IPS-NIHi11 (cell line): ENCODE measurements around the gene ANKZF1.

ENCODE experiments used
- DNase-seq: peaks from one replicate; pipeline ENCODE4 v3.0.0; 2012; ENCODE audit warnings: mixed read lengths, low spot score

Gene ANKZF1

DNA sequence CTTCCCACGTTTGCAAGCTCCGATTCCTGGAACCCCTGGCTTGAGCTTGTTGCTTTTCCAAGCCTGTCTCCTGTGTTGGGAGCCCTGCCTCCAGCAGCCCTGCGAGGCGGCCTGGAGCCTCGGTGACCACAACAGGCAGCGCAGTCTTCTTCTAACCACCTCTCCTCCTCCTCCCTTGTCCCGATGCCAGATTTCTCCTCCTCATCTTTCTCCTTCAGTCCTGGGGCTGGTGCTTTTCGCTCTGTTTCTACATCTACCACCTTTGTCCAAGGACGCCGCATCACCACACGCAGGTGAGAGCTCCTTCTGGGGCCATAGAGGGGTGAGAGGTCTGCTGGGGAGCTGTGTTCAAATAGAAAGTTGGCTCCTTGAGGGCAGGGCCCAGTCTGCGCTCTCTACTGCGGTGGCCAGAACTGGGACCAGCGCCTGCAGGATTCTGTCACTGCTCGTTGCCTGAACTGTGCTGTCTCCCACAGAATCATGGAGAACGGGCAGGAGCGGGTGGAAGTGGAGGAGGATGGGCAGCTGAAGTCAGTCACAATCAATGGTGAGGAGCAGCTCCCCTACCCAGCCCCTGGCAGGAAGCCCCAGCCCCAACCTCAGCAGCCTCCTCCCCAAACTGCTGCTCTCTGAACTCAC is 53.5 kb downstream of the ANKZF1 start:
- DNase-seq: no peak

DNA sequence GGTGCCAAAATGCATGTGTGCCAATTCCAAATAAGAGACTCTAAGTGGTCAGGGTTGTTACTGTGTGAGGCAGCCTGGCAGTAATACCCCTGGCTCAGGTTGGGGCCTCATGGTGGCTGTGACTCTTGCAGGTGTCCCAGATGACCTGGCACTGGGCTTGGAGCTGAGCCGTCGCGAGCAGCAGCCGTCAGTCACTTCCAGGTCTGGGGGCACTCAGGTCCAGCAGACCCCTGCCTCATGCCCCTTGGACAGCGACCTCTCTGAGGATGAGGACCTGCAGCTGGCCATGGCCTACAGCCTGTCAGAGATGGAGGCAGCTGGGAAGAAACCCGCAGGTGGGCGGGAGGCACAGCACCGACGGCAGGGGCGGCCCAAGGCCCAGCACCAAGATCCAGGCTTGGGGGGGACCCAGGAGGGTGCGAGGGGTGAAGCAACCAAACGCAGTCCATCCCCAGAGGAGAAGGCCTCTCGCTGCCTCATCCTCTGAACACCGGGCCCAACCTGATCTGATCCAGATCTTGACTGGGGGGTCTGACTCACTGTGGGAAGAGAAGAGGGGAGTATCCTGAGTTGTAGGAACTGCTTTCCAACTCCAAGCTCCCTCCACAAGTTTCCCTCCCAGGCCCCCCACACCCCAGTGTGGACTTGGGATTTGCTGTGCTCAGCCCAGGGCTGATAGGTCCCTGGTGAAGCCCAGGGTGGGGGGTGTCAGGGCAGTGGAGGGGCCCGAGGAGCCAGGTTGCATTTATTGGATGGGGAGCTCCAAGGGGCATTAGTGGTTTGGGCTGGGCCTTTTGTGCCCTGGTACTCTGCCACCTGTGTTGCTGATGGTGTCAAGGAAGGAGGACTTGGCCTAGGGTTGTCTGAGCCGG is 55.1 kb downstream of the ANKZF1 start:
- no peak for DNase-seq

DNA sequence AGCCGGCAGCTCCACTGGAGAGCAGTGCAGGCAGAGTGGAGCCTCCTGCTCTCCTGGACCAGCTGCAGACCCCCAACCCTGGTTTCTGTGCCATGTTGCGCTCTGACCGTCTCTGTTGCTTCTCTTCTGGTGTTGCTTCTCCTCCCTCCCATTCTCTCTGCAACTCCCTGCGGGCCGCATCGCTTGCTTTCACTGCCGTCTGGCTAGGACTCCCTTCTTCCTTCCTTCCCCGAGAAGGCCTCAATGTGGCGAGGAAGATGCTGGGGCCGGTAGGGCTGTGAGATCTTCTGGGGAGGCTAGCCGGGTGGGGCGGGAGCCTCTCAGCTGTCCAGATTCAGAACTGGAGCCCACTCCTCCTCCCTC is 55.7 kb downstream of the ANKZF1 start:
- DNase-seq: no peak

DNA sequence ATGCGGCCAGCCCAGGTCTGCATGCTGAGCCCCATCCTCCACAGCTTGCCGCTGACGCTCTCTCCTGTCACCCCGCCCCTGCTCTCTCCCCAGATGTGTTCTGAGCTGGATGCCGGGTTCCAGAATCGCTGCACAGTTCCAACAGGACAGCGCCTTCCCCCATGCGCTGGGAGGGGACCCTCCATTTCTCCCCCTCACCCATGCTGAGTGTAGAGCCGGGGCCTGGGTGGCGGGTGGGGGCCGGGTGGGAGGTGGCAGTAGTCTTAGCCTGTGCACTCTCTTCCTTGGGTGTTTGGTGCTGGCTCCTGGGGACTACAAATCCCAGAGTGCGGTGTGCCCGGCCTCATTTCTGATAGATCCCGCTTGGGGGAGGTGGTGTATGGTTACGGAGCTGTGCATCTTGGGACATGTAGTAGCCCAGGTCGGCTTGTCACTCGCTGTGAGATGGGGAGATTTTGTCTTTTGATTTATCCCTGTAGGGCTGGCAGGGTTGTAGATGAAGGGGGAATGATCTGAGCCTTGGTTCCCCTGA is 56.4 kb downstream of the ANKZF1 start:
- peak; percentile 83 for DNase-seq
